ENCODE measurements around the gene ZDHHC14.
"Not testable (repeated sequence)": the region's sequence is repeated elsewhere in the genome, so short reads cannot be mapped to it uniquely, and the experiment has no call there.

Gene ZDHHC14

GRCh38 chr6:157464653-157465535, 83.9 kb downstream of the ZDHHC14 start:
- no peak for DNase-seq (ENCODE audit: low spot score)

GRCh38 chr6:157466342-157466648, 85.3 kb downstream of the ZDHHC14 start:
- no peak for DNase-seq (ENCODE audit: low spot score)

- not testable (repeated sequence) for DNase-seq (ENCODE audit: low spot score)
Observed at GRCh38 chr6:157467339-157467738, 86.3 kb downstream of the ZDHHC14 start.

GRCh38 chr6:157468054-157468453, 87.1 kb downstream of the ZDHHC14 start:
- DNase-seq (ENCODE audit: low spot score) = no peak

- no peak for DNase-seq (ENCODE audit: low spot score)
Observed at GRCh38 chr6:157468574-157468973, 87.6 kb downstream of the ZDHHC14 start.

GRCh38 chr6:157469378-157469777, 88.4 kb downstream of the ZDHHC14 start:
- no peak for DNase-seq (ENCODE audit: low spot score)

- DNase-seq (ENCODE audit: low spot score) = no peak
Observed at GRCh38 chr6:157471077-157471686, 90.2 kb downstream of the ZDHHC14 start.

GRCh38 chr6:157471895-157472686, 91.1 kb downstream of the ZDHHC14 start:
- DNase-seq (ENCODE audit: low spot score) = no peak

- no peak for DNase-seq (ENCODE audit: low spot score)
Observed at GRCh38 chr6:157476797-157477196, 95.8 kb downstream of the ZDHHC14 start.

- no peak for DNase-seq (ENCODE audit: low spot score)
Observed at GRCh38 chr6:157478926-157479325, 97.9 kb downstream of the ZDHHC14 start.

GRCh38 chr6:157479464-157480303, 98.7 kb downstream of the ZDHHC14 start:
- DNase-seq (ENCODE audit: low spot score) = no peak

GRCh38 chr6:157481189-157481864, 100.3 kb downstream of the ZDHHC14 start:
- no peak for DNase-seq (ENCODE audit: low spot score)

GRCh38 chr6:157481865-157482249, 100.9 kb downstream of the ZDHHC14 start:
- no peak for DNase-seq (ENCODE audit: low spot score)

GRCh38 chr6:157483770-157484169, 102.8 kb downstream of the ZDHHC14 start:
- DNase-seq (ENCODE audit: low spot score) = no peak

- no peak for DNase-seq (ENCODE audit: low spot score)
Observed at GRCh38 chr6:157484181-157484580, 103.2 kb downstream of the ZDHHC14 start.

GRCh38 chr6:157486572-157486971, 105.6 kb downstream of the ZDHHC14 start:
- no peak for DNase-seq (ENCODE audit: low spot score)

GRCh38 chr6:157487110-157487773, 106.3 kb downstream of the ZDHHC14 start:
- DNase-seq (ENCODE audit: low spot score) = no peak

GRCh38 chr6:157488058-157488457, 107.1 kb downstream of the ZDHHC14 start:
- DNase-seq (ENCODE audit: low spot score) = no peak

- DNase-seq (ENCODE audit: low spot score) = no peak
Observed at GRCh38 chr6:157488716-157489118, 107.7 kb downstream of the ZDHHC14 start.

- DNase-seq (ENCODE audit: low spot score) = no peak
Observed at GRCh38 chr6:157490611-157491269, 109.8 kb downstream of the ZDHHC14 start.

Data from D341Med (cell line).